Tibial artery (tissue), 4 donors: ENCODE results near the gene FBN1.

Experiments used
- DNase-seq, 2 donors: peaks; one replicate each; pipeline ENCODE4 v3.0.0-alpha.2; 2019
- H3K27ac ChIP-seq, 2 donors: fragments of 200-600 bp; sonication (generic) in 1 of 2; 1 replicate in 1 of 2; 2 replicates in 1 of 2; pipeline ENCODE4 v1.5.1; 2018 to 2019; ENCODE audit warnings: mild to moderate bottlenecking in 1 of 2
- H3K27me3 ChIP-seq, 2 donors: fragments of 200-600 bp; sonication (generic) in 1 of 2; one replicate each; pipeline versions ENCODE4 v1.5.1 to v1.6.0; 2016 to 2019
- H3K36me3 ChIP-seq, 3 donors: fragments of 200-600 bp; sonication (generic) in 2 of 3; one replicate each; pipeline ENCODE4 v1.5.1; 2016 to 2019; ENCODE audit warnings: mild to moderate bottlenecking in 2 of 3
- H3K4me1 ChIP-seq, 4 donors: fragments of 200-600 bp; sonication (generic) in 2 of 4; 1 replicate in 3 of 4; 2 replicates in 1 of 4; pipeline ENCODE4 v1.5.1; 2016 to 2019
- H3K4me3 ChIP-seq, 2 donors: fragments of 200-600 bp; sonication (generic) in 1 of 2; 1 replicate in 1 of 2; 2 replicates in 1 of 2; pipeline ENCODE4 v1.5.1; 2018 to 2019; ENCODE audit warnings: mild to moderate bottlenecking in 2 of 2
- H3K9me3 ChIP-seq, 3 donors: fragments of 200-600 bp; sonication (generic) in 1 of 3; one replicate each; pipeline ENCODE4 v1.5.1; 2016 to 2019
- CTCF ChIP-seq, 2 experiments: fragments of 200-600 bp in 1 of 2; fragments of 450-650 bp in 1 of 2; IDR thresholded peaks; one replicate each; pipeline ENCODE4 v1.5.1; 2017 to 2019; ENCODE audit warnings: antibody characterized with exemption in 2 of 2, mild to moderate bottlenecking in 1 of 2, moderate library complexity in 1 of 2
- intact Hi-C: fragments of 100-400 bp; cut with DNase I; formaldehyde crosslinking; loops from one replicate; pipeline ENCODE4 v1.15.0; 2023; ENCODE audit warnings: low total_unique reads

The FBN1 gene

GRCh38 chr15:48577469-48577868 lies 68.0 kb downstream of the FBN1 start:
- DNase-seq, result no peak
- peaks cover 0 to 33% (median 14%) of the 10 kb centered on the region in 4 donors for H3K4me1 ChIP-seq
- no peak overlapping the region for H3K27ac ChIP-seq
- no peaks in the 10 kb centered on the region for H3K9me3 ChIP-seq
- H3K4me3 ChIP-seq, result no peak overlapping the region
- intact Hi-C loops, result no loop called here
- TF ChIP-seq CTCF (IDR thresholded peaks at IDR 0.05), result no peak
- H3K27me3 ChIP-seq, result no peaks in the 10 kb centered on the region
- H3K36me3 ChIP-seq, result no peaks in the 10 kb centered on the region

- no peaks in the 10 kb centered on the region for H3K27me3 ChIP-seq
- no peaks in the 10 kb centered on the region for H3K9me3 ChIP-seq
- H3K27ac ChIP-seq, result no peak overlapping the region
- peaks cover 0 to 4% (median 2%) of the 10 kb centered on the region in 4 donors for H3K4me1 ChIP-seq
- intact Hi-C loops, result no loop called here
- H3K4me3 ChIP-seq, result no peak overlapping the region
- no peak for TF ChIP-seq CTCF (IDR thresholded peaks at IDR 0.05)
- DNase-seq, result no peak
- no peaks in the 10 kb centered on the region for H3K36me3 ChIP-seq
Observed at GRCh38 chr15:48574187-48574586, 71.3 kb downstream of the FBN1 start.

- Histone ChIP-seq H3K9me3 (no peaks in the 10 kb centered on the region), H3K36me3 (no peaks in the 10 kb centered on the region), H3K4me1 (peaks cover 0 to 4% (median 0%) of the 10 kb centered on the region in 4 donors), H3K27ac (no peak overlapping the region), H3K4me3 (no peak overlapping the region), H3K27me3 (no peaks in the 10 kb centered on the region)
- intact Hi-C loops, result no loop called here
- DNase-seq, result no peak
- TF ChIP-seq CTCF (IDR thresholded peaks at IDR 0.05), result no peak
Observed at GRCh38 chr15:48573780-48574179, 71.7 kb downstream of the FBN1 start.

- peaks cover 0 to 4% (median 0%) of the 10 kb centered on the region in 4 donors for H3K4me1 ChIP-seq
- TF ChIP-seq CTCF (IDR thresholded peaks at IDR 0.05), result no peak
- no peak overlapping the region for H3K27ac ChIP-seq
- intact Hi-C loops, result no loop called here
- no peaks in the 10 kb centered on the region for H3K36me3 ChIP-seq
- no peaks in the 10 kb centered on the region for H3K9me3 ChIP-seq
- H3K4me3 ChIP-seq, result no peak overlapping the region
- DNase-seq, result no peak
- H3K27me3 ChIP-seq, result no peaks in the 10 kb centered on the region
Observed at GRCh38 chr15:48572823-48573222, 72.7 kb downstream of the FBN1 start.

- intact Hi-C loops, result no loop called here
- no peak for DNase-seq
- H3K27ac ChIP-seq, result no peak overlapping the region
Observed at GRCh38 chr15:48571510-48571909, 74.0 kb downstream of the FBN1 start.

More at GRCh38 chr15:48571510-48571909, 74.0 kb downstream of the FBN1 start:
- Histone ChIP-seq H3K4me3 (no peak overlapping the region), H3K9me3 (no peaks in the 10 kb centered on the region), H3K36me3 (no peaks in the 10 kb centered on the region), H3K27me3 (no peaks in the 10 kb centered on the region), H3K4me1 (peaks cover 0 to 10% (median 5%) of the 10 kb centered on the region in 4 donors)
- TF ChIP-seq CTCF (IDR thresholded peaks at IDR 0.05), result no peak
